LNCaP clone FGC (cell line): ENCODE data around the gene PGK2.

Experiments used
- DNase-seq: peaks from one replicate; pipeline ENCODE4 v3.0.0-alpha.2; 2011; ENCODE audit warnings: low read depth
- H3K4me3 ChIP-seq: 2 replicates; pipeline ENCODE4 v1.5.1; 2011; ENCODE audit warnings: mild to moderate bottlenecking, low read depth, low read length, control low read depth
- TF ChIP-seq, protein P1 (sequence below): IDR thresholded peaks from 2 replicates; pipeline ENCODE4 v1.5.1; 2012; ENCODE audit warnings: mild to moderate bottlenecking; ENCODE audit not compliant: control insufficient read depth, insufficient read depth; ENCODE audit errors: extremely low read depth

PGK2 gene

DNA sequence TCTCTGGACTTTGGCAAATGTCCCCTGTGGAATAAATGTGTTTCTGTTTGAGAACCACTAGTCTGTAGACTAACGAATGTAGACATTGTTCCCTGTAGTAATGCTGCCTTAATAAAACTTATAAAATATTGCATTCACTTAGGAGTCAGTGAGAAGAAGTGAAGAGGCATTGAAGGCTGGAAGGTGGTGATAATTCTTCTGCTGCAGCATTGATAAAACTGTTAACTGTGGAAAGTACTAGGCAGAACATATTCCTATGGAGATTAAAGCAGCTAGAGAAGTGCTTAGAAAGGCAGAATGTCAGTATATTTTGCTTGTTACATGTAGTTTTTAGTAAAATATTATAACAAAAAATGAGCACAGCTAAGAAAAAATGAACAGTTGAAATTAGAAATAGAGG is 4.8 kb downstream of the PGK2 start:
- no peak for DNase-seq
- H3K4me3 ChIP-seq: no peak overlapping the region
- TF ChIP-seq, protein P1, sequence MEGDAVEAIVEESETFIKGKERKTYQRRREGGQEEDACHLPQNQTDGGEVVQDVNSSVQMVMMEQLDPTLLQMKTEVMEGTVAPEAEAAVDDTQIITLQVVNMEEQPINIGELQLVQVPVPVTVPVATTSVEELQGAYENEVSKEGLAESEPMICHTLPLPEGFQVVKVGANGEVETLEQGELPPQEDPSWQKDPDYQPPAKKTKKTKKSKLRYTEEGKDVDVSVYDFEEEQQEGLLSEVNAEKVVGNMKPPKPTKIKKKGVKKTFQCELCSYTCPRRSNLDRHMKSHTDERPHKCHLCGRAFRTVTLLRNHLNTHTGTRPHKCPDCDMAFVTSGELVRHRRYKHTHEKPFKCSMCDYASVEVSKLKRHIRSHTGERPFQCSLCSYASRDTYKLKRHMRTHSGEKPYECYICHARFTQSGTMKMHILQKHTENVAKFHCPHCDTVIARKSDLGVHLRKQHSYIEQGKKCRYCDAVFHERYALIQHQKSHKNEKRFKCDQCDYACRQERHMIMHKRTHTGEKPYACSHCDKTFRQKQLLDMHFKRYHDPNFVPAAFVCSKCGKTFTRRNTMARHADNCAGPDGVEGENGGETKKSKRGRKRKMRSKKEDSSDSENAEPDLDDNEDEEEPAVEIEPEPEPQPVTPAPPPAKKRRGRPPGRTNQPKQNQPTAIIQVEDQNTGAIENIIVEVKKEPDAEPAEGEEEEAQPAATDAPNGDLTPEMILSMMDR: no peak

DNA sequence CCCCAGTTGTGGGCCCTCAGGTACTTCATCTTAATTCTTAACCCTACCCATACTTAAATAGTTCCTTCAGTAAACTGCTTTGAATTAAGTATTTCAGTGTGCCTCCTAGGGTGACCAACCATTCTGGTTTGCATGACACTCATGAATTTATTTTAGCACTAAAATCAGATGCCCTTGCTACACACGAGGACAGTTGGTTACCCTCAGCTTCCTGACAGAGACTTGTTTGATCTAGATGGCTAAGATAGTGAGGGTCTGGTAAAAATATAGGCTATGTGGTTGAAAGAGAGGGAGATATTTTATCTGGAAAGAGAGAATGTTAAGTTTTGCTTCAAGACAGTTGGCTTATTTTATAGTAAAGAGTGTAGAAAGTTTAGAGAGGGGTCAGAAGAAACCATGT is 10.6 kb downstream of the PGK2 start:
- H3K4me3 ChIP-seq: no peak overlapping the region
- TF ChIP-seq, protein P1: no peak
- no peak for DNase-seq

DNA sequence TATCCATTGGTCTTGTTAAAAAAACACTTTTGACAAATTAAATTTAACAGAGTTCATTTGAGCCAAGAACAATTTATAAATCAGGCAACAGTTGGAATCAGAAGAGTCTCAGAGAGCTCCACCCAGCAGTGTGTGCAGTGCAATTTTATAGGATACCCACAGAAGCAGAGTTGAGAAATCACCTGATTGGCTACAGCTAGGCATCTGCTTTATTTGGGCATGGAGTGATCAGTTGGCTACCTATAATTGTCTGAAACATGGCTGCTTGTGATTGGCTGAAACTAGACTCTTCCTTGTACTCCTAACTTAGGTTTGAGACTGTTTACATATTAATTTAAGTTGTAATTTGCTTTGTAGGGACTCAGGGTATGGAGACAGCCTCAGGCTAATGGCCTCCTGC is 12.0 kb downstream of the PGK2 start:
- no peak overlapping the region for H3K4me3 ChIP-seq
- TF ChIP-seq, protein P1: no peak
- DNase-seq: no peak

DNA sequence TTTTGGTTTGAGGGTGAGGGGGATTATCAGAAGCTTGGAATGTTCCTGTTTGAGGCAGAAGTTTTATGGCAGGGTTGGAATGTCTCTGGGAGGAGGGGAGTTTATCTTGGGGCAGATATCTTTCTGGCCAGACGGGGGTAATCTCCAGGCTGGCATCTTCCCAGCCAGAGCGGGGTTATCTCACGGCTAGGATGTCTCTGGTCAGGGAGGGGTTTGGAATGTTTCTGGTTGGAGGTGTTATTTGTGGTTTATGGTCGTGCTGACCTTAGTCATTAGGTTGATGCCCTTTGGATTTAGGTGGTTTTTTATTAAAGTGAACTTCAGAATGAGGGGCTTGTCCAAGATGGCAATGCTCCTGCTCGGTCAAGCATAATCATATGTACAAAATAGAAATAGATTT is 14.8 kb downstream of the PGK2 start:
- no peak overlapping the region for H3K4me3 ChIP-seq
- no peak for DNase-seq
- TF ChIP-seq, protein P1: no peak

DNA sequence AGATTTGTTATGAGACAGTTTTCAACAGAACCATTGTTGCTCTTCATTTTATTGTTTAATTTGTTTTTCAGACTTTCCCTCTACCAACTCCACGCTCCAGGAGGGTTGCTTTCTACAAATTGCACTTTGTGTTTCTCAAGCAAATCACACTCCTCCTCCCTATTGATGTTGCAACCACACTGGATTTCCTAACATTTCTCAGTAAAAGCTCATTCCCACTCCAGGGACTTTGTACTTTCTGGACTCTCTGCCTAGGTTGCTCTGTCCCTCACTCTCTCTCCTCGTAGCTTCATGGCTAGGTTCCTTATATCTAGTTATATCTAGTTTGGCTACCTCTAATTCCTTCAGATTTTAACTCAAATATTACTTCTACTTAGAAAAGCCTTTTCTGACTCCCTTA is 20.3 kb downstream of the PGK2 start:
- DNase-seq: no peak
- no peak overlapping the region for H3K4me3 ChIP-seq
- TF ChIP-seq, protein P1: no peak

DNA sequence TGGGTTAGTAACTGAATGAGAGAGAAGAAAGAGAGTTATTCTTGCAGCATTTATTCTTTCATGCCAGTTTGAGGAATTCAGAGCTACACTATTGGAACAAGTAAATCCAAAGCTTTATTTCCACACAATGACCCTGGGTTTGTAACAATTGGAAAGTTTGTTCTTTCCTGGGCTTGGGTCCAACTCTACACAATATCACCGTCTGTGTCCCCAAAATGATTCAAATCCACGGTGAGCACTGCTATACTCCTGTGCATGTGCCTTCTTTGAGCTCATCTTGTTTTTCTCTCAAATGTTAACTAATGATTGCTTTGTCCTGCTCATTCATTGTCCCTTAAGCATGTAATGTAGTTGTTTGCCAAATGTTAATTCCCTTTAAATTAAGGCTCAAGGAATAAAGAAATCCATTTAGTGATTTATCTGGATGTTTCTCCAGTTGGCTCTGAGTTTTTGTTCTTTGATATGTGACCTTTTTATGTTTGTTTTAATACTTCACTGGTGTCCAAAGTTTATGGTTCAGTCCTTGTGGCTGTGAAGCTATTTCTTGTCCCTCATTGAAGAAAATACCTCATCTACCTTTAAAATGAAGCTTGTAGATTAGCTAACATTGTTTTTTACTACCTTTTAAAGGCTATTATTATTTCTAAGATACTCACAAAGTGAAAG is 22.4 kb downstream of the PGK2 start:
- no peak overlapping the region for H3K4me3 ChIP-seq
- no peak for DNase-seq
- TF ChIP-seq, protein P1: no peak

DNA sequence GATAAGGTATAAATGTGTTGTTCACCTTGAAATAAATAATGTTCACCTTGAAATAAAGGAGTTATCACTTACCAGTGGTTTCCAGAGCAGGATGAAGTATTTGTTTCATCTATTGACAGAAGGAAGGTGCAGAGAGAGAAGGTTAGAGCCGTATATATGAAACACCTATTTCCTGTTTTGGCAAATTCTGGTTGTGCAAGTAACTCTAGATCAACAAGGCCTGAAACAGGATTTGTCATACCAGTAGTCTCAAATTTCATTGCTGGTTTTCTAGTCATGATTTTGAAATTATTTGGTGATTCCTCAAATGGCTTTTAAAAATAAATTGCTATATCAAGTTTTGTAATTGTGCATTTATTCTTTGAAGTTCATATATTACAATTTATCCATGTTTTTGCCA is 42.8 kb downstream of the PGK2 start, which contains the start of gene CRISP3:
CRISP3 (minus strand) TSS at position 130 of the 400 bp plus-strand sequence; CDS start at position 109, 21 bp downstream.
- TF ChIP-seq, protein P1: no peak
- H3K4me3 ChIP-seq: no peak within 1 kb of the TSS
- peak; percentile 48 for DNase-seq
